Neutrophil (primary cell): ENCODE measurements around the gene SLC2A4RG.
A peak's percentile ranks its signal among the peaks of the same experiment; 100 is the strongest.

ENCODE experiments used
- H3K27ac ChIP-seq: fragments of 200-600 bp; sonication (generic); 2 replicates; pipeline ENCODE4 v1.5.1; 2016; ENCODE audit warnings: mild to moderate bottlenecking, moderate library complexity
- H3K27me3 ChIP-seq: fragments of 200-600 bp; sonication (generic); 2 replicates; pipeline ENCODE4 v1.6.0; 2016; ENCODE audit warnings: mild to moderate bottlenecking
- H3K36me3 ChIP-seq: fragments of 200-600 bp; sonication (generic); 2 replicates; pipeline ENCODE4 v1.5.1; 2017
- H3K4me1 ChIP-seq, 2 experiments: fragments of 200-600 bp in 1 of 2; sonication (generic) in 1 of 2; 1 replicate in 1 of 2; 2 replicates in 1 of 2; pipeline versions ENCODE4 v1.5.1 to v1.6.1; 2013 to 2016; ENCODE audit warnings: low read depth in 1 of 2, low read length in 1 of 2, mild to moderate bottlenecking in 1 of 2, moderate library complexity in 1 of 2; ENCODE audit not compliant: control insufficient read depth in 1 of 2, insufficient read depth in 1 of 2
- H3K4me3 ChIP-seq, 2 experiments: fragments of 200-600 bp in 1 of 2; sonication (generic) in 1 of 2; 1 replicate in 1 of 2; 2 replicates in 1 of 2; pipeline ENCODE4 v1.5.1; 2013 to 2016; ENCODE audit warnings: low read depth in 1 of 2, low read length in 1 of 2, mild to moderate bottlenecking in 1 of 2, moderate library complexity in 1 of 2
- H3K9me3 ChIP-seq: fragments of 200-600 bp; sonication (generic); 2 replicates; pipeline ENCODE4 v1.5.1; 2016
- TF ChIP-seq, protein P1 (sequence below): fragments of 200-600 bp; sonication (generic); IDR thresholded peaks from 2 replicates; pipeline ENCODE4 v1.5.1; 2016; ENCODE audit warnings: antibody characterized with exemption

The SLC2A4RG gene

DNA sequence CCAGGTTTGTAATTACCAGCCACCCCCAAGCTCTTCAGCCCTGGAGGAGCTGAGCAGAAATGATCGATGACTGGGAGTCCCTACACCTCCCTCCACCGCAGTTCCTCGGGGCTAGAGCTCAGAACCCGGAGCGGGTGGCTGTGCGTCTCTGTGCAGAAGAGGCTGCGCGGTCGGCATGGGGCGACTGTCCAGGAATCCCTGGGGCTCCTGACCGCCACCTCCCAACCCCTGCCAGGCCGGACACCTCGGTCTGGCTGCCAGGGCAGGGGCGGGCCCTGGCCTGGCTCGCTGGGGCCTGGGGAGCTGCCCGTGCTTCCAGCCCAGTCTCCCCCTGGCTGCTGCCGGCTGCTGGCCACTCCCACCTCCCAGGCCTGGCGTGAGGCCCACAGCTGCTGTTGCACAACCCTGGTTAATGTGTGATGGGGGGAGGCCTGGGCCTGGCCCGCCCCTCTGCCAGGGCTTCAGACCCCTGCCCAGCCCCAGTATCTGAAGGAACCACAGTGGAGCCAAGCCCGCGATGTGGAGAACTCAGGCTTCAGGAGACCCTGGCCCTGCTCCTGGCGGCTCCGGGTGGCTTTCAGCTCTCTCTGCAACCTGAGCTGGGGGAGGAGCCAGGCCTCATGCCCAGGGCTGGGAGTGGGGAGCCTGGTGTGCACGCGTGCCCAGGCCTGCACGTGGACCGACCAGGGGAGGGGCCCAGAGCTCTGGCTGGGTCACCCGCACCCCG, 1.2 kb downstream of the SLC2A4RG start:
- TF ChIP-seq, protein P1, sequence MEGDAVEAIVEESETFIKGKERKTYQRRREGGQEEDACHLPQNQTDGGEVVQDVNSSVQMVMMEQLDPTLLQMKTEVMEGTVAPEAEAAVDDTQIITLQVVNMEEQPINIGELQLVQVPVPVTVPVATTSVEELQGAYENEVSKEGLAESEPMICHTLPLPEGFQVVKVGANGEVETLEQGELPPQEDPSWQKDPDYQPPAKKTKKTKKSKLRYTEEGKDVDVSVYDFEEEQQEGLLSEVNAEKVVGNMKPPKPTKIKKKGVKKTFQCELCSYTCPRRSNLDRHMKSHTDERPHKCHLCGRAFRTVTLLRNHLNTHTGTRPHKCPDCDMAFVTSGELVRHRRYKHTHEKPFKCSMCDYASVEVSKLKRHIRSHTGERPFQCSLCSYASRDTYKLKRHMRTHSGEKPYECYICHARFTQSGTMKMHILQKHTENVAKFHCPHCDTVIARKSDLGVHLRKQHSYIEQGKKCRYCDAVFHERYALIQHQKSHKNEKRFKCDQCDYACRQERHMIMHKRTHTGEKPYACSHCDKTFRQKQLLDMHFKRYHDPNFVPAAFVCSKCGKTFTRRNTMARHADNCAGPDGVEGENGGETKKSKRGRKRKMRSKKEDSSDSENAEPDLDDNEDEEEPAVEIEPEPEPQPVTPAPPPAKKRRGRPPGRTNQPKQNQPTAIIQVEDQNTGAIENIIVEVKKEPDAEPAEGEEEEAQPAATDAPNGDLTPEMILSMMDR = no peak
- Histone ChIP-seq H3K27me3 (peaks cover 35% of the 10 kb centered on the region), H3K36me3 (peaks cover 33% of the 10 kb centered on the region), H3K27ac (peak overlapping the region; percentile 54), H3K9me3 (no peaks in the 10 kb centered on the region), H3K4me3 (peak overlapping the region; percentile 58 to 64), H3K4me1 (peaks cover 26 to 37% of the 10 kb centered on the region in 2 experiments)

DNA sequence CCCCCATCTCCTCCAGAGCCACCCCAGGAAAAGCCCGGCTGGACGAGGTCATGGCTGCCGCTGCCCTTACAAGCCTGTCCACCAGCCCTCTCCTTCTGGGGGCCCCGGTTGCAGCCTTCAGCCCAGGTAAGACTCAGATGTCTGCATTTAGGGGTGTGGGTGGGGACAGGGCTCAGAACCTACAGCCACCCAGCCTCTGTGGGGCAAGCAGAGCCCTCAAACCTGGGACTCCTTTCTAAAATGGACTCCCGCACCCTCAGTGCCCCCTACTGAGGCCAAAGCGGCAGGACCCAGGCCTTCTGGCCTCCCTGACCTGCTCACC, 1.7 kb downstream of the SLC2A4RG start:
- Histone ChIP-seq H3K36me3 (peaks cover 28% of the 10 kb centered on the region), H3K27me3 (peaks cover 30% of the 10 kb centered on the region), H3K27ac (no peak overlapping the region), H3K4me1 (peaks cover 26 to 37% of the 10 kb centered on the region in 2 experiments), H3K4me3 (peak overlapping the region in 1 of 2 experiments; percentile 64), H3K9me3 (no peaks in the 10 kb centered on the region)
- TF ChIP-seq, protein P1 = no peak

DNA sequence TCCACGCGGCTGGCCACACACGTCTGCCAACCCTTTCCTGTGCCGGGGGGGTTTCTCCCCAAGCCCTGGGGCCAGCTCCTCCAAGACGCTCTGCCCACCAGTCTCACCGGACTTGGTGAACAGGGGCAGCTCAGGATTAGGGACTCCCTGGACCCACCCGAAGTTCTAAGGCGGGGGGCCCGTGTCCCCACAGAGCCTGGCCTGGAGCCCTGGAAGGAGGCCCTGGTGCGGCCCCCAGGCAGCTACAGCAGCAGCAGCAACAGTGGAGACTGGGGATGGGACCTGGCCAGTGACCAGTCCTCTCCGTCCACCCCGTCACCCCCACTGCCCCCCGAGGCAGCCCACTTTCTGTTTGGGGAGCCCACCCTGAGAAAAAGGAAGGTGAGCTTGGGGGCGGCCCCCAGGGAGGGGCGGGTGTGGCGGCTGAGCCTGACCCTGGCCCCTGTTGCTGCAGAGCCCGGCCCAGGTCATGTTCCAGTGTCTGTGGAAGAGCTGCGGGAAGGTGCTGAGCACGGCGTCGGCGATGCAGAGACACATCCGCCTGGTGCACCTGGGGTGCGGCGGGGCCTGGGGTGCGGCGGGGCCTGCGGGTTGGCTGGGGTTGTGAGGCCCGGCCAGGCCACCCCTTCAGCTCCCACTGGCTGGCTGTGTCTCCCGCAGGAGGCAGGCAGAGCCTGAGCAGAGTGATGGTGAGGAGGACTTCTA, 2.3 kb downstream of the SLC2A4RG start:
- TF ChIP-seq, protein P1 = no peak
- no peaks in the 10 kb centered on the region for H3K9me3 ChIP-seq
- H3K36me3 ChIP-seq = peaks cover 23% of the 10 kb centered on the region
- peaks cover 26 to 37% of the 10 kb centered on the region in 2 experiments for H3K4me1 ChIP-seq
- H3K4me3 ChIP-seq = no peak overlapping the region
- H3K27ac ChIP-seq = no peak overlapping the region
- peaks cover 25% of the 10 kb centered on the region for H3K27me3 ChIP-seq

DNA sequence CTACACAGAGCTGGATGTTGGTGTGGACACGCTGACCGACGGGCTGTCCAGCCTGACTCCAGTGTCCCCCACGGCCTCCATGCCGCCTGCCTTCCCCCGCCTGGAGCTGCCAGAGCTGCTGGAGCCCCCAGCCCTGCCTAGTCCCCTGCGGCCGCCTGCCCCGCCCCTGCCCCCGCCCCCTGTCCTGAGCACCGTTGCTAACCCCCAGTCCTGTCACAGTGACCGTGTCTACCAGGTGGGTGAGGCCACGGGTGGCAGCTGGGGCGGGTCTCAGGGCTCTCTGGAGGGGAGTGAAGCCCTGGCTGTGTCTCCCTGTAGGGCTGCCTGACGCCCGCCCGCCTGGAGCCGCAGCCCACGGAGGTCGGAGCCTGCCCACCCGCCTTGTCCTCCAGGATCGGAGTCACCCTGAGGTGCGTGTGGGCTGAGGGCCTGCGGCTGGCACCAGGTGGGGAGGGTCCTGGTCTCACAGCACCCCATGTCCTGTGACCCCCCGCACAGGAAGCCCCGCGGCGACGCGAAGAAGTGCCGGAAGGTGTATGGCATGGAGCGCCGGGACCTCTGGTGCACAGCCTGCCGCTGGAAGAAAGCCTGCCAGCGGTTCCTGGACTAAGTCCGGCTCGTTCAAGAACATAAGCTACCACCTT, 2.9 kb downstream of the SLC2A4RG start:
- Histone ChIP-seq H3K4me1 (peaks cover 21 to 30% of the 10 kb centered on the region in 2 experiments), H3K27ac (no peak overlapping the region), H3K4me3 (no peak overlapping the region), H3K27me3 (peaks cover 18% of the 10 kb centered on the region), H3K9me3 (no peaks in the 10 kb centered on the region), H3K36me3 (peaks cover 20% of the 10 kb centered on the region)
- TF ChIP-seq, protein P1 = no peak

DNA sequence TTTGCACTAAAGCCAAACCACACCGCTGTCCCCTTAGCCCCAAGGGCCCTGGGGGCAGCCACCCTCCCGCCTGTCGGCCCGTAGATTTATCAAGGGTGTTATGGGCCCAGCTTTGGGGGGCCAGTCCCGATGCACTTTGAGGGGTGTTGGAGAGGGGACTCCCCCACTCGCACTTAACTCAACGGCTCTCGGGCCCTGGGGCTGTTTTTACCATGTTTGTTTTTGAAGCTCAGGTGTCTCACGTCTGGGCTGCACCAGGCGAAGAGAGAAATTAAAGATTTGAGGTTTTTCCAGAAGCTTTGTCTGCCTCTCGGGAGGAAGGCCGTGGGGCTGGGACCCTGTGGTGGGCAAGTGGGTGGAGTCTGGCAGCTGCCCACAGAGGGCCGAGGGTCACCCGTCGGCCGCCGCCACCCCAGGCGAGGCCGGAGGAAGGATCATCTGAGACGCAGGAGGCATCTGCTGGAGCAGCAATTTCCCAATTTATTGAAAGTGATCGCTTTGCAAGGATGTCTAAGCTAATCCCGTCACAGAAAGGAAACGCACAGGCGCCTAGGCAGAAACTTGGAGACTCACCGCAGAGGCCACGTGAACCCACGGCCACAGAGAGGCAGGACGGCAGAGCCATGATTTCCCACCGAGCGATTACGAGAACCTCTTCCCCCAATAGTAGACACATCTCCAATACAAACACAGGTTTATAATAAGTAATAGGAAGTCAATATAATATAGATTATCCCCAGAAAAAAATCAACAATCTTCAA, 3.8 kb downstream of the SLC2A4RG start:
- TF ChIP-seq, protein P1 = no peak

More for the DNA sequence above, 3.8 kb downstream of the SLC2A4RG start:
- peaks cover 17 to 21% of the 10 kb centered on the region in 2 experiments for H3K4me1 ChIP-seq
- no peaks in the 10 kb centered on the region for H3K9me3 ChIP-seq
- H3K4me3 ChIP-seq = no peak overlapping the region
- no peak overlapping the region for H3K27ac ChIP-seq
- H3K27me3 ChIP-seq = peaks cover 9% of the 10 kb centered on the region
- peaks cover 20% of the 10 kb centered on the region for H3K36me3 ChIP-seq
